A549 (cell line): ENCODE measurements around the gene CCNB2. TPM values are rescaled to one million over a fixed set of nuclear protein-coding genes. Genes with fewer than 3 reads are reported as not detected.

Source experiments
- ATAC-seq, 2 experiments: fragments of 200-7000 bp in 1 of 2; fragments of >200 bp in 1 of 2; cut with Nextera tagmentation in 1 of 2; cut with Tn5 transposase in 1 of 2; 3 replicates each; pipeline versions ENCODE4 v1.8.0 to v1.9.1; 2018 to 2020; ENCODE audit warnings: mild to moderate bottlenecking in 1 of 2, moderate library complexity in 1 of 2
- CTCF ChIA-PET: fragments of 300-600 bp; sonication (Branson Sonifier 250); formaldehyde crosslinking; extraction: SDS; loops from one replicate; lab custom pipeline; 2021; ENCODE audit warnings: antibody characterized with exemption, inconsistent platforms; lab: Yijun Ruan, JAX
- POLR2A ChIA-PET: fragments of 350-600 bp; formaldehyde crosslinking; extraction: SDS; loops from one replicate; lab custom pipeline; 2021; ENCODE audit warnings: antibody characterized with exemption, inconsistent platforms; lab: Yijun Ruan, JAX
- DNase-seq, 2 experiments: peaks; one replicate each; pipeline versions ENCODE4 v3.0.0 to v3.0.0-alpha.2; 2011 to 2016; ENCODE audit warnings: low read depth in 1 of 2, low spot score in 1 of 2
- FAIRE-seq: peaks from 2 replicates; lab custom pipeline; 2011; peaks lifted over from hg19 to GRCh38; lab: Jason Lieb, UNC
- H3K27ac ChIP-seq, 2 experiments: fragments of >200 bp; sonication (Bioruptor Twin); formaldehyde crosslinking; 3 replicates each; pipeline ENCODE4 v1.5.1; 2016 to 2017
- H3K4me1 ChIP-seq: fragments of >200 bp; sonication (Bioruptor Twin); formaldehyde crosslinking; 3 replicates; pipeline ENCODE4 v1.6.1; 2016
- H3K4me2 ChIP-seq: fragments of >200 bp; sonication (Bioruptor Twin); formaldehyde crosslinking; 3 replicates; pipeline ENCODE4 v1.6.1; 2016
- H3K4me3 ChIP-seq: fragments of >200 bp; sonication (Bioruptor Twin); formaldehyde crosslinking; 3 replicates; pipeline ENCODE4 v1.5.1; 2016
- H3K9me3 ChIP-seq: fragments of >200 bp; sonication (Bioruptor Twin); formaldehyde crosslinking; 3 replicates; pipeline ENCODE4 v1.6.1; 2016
- EHMT2 ChIP-seq: fragments of 200-600 bp; sonication (generic); IDR thresholded peaks from 2 replicates; pipeline ENCODE4 v1.6.1; 2016; ENCODE audit warnings: antibody characterized with exemption, low read depth, mild to moderate bottlenecking, moderate library complexity
- EP300 ChIP-seq, 2 experiments: fragments of >200 bp; sonication (Bioruptor Twin); formaldehyde crosslinking; IDR thresholded peaks; 2 replicates in 1 of 2; 3 replicates in 1 of 2; pipeline ENCODE4 v1.6.1; 2016 to 2017
- GATA3 ChIP-seq: IDR thresholded peaks from 2 replicates; pipeline ENCODE4 v1.6.1; 2012; ENCODE audit warnings: borderline replicate concordance
- HEYL ChIP-seq: fragments of 250-450 bp; sonication (Bioruptor Pico); IDR thresholded peaks from 2 replicates; pipeline ENCODE4 v1.8.0; 2021; ENCODE audit warnings: mild to moderate bottlenecking, moderate library complexity
- HOXB5 ChIP-seq: fragments of 250-450 bp; sonication (Bioruptor Pico); IDR thresholded peaks from 2 replicates; pipeline ENCODE4 v1.5.0; 2020; ENCODE audit warnings: mild to moderate bottlenecking, moderate library complexity
- JUN ChIP-seq, 2 experiments: fragments of >200 bp; sonication (Bioruptor Twin); formaldehyde crosslinking; IDR thresholded peaks; 2 replicates in 1 of 2; 3 replicates in 1 of 2; pipeline ENCODE4 v1.6.1; 2016 to 2017
- KDM5A ChIP-seq: fragments of 200-600 bp; sonication (generic); IDR thresholded peaks from 2 replicates; pipeline ENCODE4 v1.6.1; 2016; ENCODE audit warnings: antibody characterized with exemption, mild to moderate bottlenecking
- MAFK ChIP-seq: fragments of 450-650 bp; IDR thresholded peaks from 2 replicates; pipeline ENCODE4 v1.6.1; 2014; ENCODE audit not compliant: partially characterized antibody
- MAX ChIP-seq: IDR thresholded peaks from 2 replicates; pipeline ENCODE4 v1.6.1; 2012
- RAD21 ChIP-seq, 2 experiments: fragments of >200 bp in 1 of 2; sonication (Bioruptor Twin) in 1 of 2; formaldehyde crosslinking in 1 of 2; IDR thresholded peaks in 1 of 2; conservative IDR thresholded peaks in 1 of 2; 2 replicates in 1 of 2; 3 replicates in 1 of 2; pipeline ENCODE4 v1.6.1; 2012 to 2018; ENCODE audit warnings: inconsistent platforms in 1 of 2
- RCOR1 ChIP-seq: fragments of 150-350 bp; IDR thresholded peaks from 2 replicates; pipeline ENCODE4 v1.6.1; 2014; ENCODE audit warnings: antibody characterized with exemption, low read length, low read depth
- SMC3 ChIP-seq: fragments of >200 bp; sonication (Bioruptor Twin); formaldehyde crosslinking; IDR thresholded peaks from 3 replicates; pipeline ENCODE4 v1.6.1; 2018; ENCODE audit warnings: inconsistent platforms
- TFCP2L1 ChIP-seq: fragments of 250-450 bp; sonication (Bioruptor Pico); IDR thresholded peaks from 2 replicates; pipeline ENCODE4 v1.5.0; 2021; ENCODE audit warnings: mild to moderate bottlenecking
- USF2 ChIP-seq: fragments of 450-650 bp; IDR thresholded peaks from 2 replicates; pipeline ENCODE4 v1.6.1; 2014; ENCODE audit warnings: antibody characterized with exemption
- ZFP36 ChIP-seq: fragments of 450-650 bp; IDR thresholded peaks from 2 replicates; pipeline ENCODE4 v1.6.1; 2014; ENCODE audit warnings: borderline replicate concordance; ENCODE audit not compliant: partially characterized antibody
- ZNF302 ChIP-seq: fragments of 250-450 bp; sonication (Bioruptor Pico); IDR thresholded peaks from 2 replicates; pipeline ENCODE4 v1.9.0; 2021; ENCODE audit warnings: inconsistent platforms, mild to moderate bottlenecking, moderate library complexity
- WGBS: methylation state at CpG from one replicate; pipeline ENCODE4 v1.1.6; 2017; ENCODE audit errors: missing lambda C conversion rate; 5-methylcytosine and 5-hydroxymethylcytosine counted together
- polyA plus RNA-seq, 4 experiments: library from polyadenylated mRNA; depleted of rRNA in 3 of 4; stranded (reverse); fragments of >200 nt; fragmentation: RNase III in 1 of 4; extraction: RNeasy Plus Mini Kit Qiagen cat#74134 plus additional on column Dnase treatment in 1 of 4; gene quantifications; 2 replicates in 3 of 4; 3 replicates in 1 of 4; pipeline ENCODE4 v1.2.3, GENCODE V29; 2011 to 2017
- TF ChIP-seq, protein P1 (sequence below): fragments of >200 bp; sonication (Bioruptor Twin); formaldehyde crosslinking; IDR thresholded peaks from 3 replicates; pipeline ENCODE4 v1.5.1; 2016

The CCNB2 gene
- polyA plus RNA-seq, 2 of the 4 experiments (the other 2 are of a cell fraction), result 91.1 to 144 TPM

- FAIRE-seq, result peak; percentile 61
- H3K27ac ChIP-seq, result no peak overlapping the region
- peak; percentile 90 for ATAC-seq
- DNase-seq, result peak; percentile 83 to 86
- peaks cover 14% of the 10 kb centered on the region; the same call in 2 of the 3 replicates for H3K4me1 ChIP-seq
- H3K4me3 ChIP-seq, result no peak overlapping the region
- WGBS, result 57% methylated on average over 7 of the region's 7 CpGs
- H3K9me3 ChIP-seq, result no peaks in the 10 kb centered on the region
- ChIA-PET POLR2A (no interaction called here), CTCF (interaction anchor here (0.6 to 1.7 kb wide), 23 partner anchors 9 to 377 kb away, joined by 3 to 7 read pairs (median 3); no protein-coding TSS in a partner anchor)
- TF ChIP-seq TFCP2L1 (CRISPR knock-in tag) (no peak), HOXB5 (CRISPR knock-in tag) (0 out of 2 replicates have a peak, but pooled peaks have one; percentile 40), RCOR1 (0 out of 2 replicates have a peak, but pooled peaks have one; percentile 7), RAD21 (conservative IDR thresholded peaks at IDR 0.05 in 1 of 2, IDR thresholded peaks at IDR 0.05 in 1 of 2) (peak; percentile 58 to 59), SMC3 (peak; percentile 72), EHMT2 (peak; percentile 55), MAX (peak; percentile 69; the same call in 1 of the 2 replicates), ZNF302 (no peak)
- TF ChIP-seq, protein P1, sequence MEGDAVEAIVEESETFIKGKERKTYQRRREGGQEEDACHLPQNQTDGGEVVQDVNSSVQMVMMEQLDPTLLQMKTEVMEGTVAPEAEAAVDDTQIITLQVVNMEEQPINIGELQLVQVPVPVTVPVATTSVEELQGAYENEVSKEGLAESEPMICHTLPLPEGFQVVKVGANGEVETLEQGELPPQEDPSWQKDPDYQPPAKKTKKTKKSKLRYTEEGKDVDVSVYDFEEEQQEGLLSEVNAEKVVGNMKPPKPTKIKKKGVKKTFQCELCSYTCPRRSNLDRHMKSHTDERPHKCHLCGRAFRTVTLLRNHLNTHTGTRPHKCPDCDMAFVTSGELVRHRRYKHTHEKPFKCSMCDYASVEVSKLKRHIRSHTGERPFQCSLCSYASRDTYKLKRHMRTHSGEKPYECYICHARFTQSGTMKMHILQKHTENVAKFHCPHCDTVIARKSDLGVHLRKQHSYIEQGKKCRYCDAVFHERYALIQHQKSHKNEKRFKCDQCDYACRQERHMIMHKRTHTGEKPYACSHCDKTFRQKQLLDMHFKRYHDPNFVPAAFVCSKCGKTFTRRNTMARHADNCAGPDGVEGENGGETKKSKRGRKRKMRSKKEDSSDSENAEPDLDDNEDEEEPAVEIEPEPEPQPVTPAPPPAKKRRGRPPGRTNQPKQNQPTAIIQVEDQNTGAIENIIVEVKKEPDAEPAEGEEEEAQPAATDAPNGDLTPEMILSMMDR, result peak; percentile 83
- H3K4me2 ChIP-seq, result no peak overlapping the region
Measured at GRCh38 chr15:59138243-59138642, 33.3 kb downstream of the CCNB2 start.

GRCh38 chr15:59140422-59141226, 35.7 kb downstream of the CCNB2 start:
- H3K27ac ChIP-seq, result peak overlapping the region in 1 of 2 experiments; percentile 53; a peak in 2 of 6 replicates
- no peak overlapping the region for H3K4me2 ChIP-seq
- POLR2A ChIA-PET, result no interaction called here
- FAIRE-seq (no peak), DNase-seq (no peak), ATAC-seq (peak in 1 of 2 experiments; percentile 3; a peak in 2 of 6 replicates)
- H3K4me3 ChIP-seq, result no peak overlapping the region
- H3K9me3 ChIP-seq, result no peaks in the 10 kb centered on the region
- peak; percentile 19 for TF ChIP-seq MAFK
- TF ChIP-seq EP300 (IDR thresholded peaks at IDR 0.05), result no peak
- TF ChIP-seq USF2, result peak; percentile 22; the same call in 1 of the 2 replicates
- no peak for TF ChIP-seq KDM5A
- no peak for TF ChIP-seq ZFP36
- TF ChIP-seq, protein P1, result no peak
- TF ChIP-seq GATA3, result no peak
- TF ChIP-seq HEYL (CRISPR knock-in tag), result no peak
- no peak for TF ChIP-seq JUN (IDR thresholded peaks at IDR 0.05)
- CTCF ChIA-PET, result interaction anchor here (0.6 to 1.5 kb wide), 3 partner anchors 18 to 352 kb away, joined by 3 to 4 read pairs (median 3); no protein-coding TSS in a partner anchor
- peaks cover 14% of the 10 kb centered on the region; the same call in 2 of the 3 replicates for H3K4me1 ChIP-seq
- WGBS, result 87% methylated on average over 9 of the region's 9 CpGs
